Right lobe of liver (tissue), 4 donors: ENCODE results near the gene CACNB2.

Source experiments
- CTCF ChIP-seq, 4 donors: fragments of 200-600 bp in 3 of 4; fragments of 450-650 bp in 1 of 4; IDR thresholded peaks; one replicate each; pipeline versions ENCODE4 v1.5.1 to v1.8.0; 2016 to 2022; ENCODE audit warnings: antibody characterized with exemption in 4 of 4, mild to moderate bottlenecking in 2 of 4
- POLR2A ChIP-seq: fragments of 450-650 bp; IDR thresholded peaks from one replicate; pipeline ENCODE4 v1.6.1; 2017; ENCODE audit warnings: antibody characterized with exemption, mild to moderate bottlenecking
- donor health status: DM: no; HTN: no; CAD: no.
- donor health status: DM: no; HTN: no; CAD: no.
- donor health status: DM: no; HTN: yes; CAD: no.

- no peak for TF ChIP-seq CTCF (IDR thresholded peaks at IDR 0.05)
- TF ChIP-seq POLR2A: no peak
Measured at GRCh38 chr10:18325410-18325809, 185.2 kb downstream of the CACNB2 start.
